NT2/D1 (cell line): Measurements from ENCODE around the gene VSTM2L.

Experiments
- SUZ12 ChIP-seq: IDR thresholded peaks from 2 replicates; pipeline ENCODE4 v1.6.1; 2011; ENCODE audit not compliant: insufficient read length, insufficient read depth; ENCODE audit errors: extremely low read depth
- YY1 ChIP-seq: IDR thresholded peaks from 2 replicates; pipeline ENCODE4 v1.6.1; 2011; ENCODE audit not compliant: insufficient read length, insufficient read depth
- ZNF274 ChIP-seq: IDR thresholded peaks from 2 replicates; pipeline ENCODE4 v1.6.1; 2011; ENCODE audit warnings: mild to moderate bottlenecking, low read depth, low read length

DNA sequence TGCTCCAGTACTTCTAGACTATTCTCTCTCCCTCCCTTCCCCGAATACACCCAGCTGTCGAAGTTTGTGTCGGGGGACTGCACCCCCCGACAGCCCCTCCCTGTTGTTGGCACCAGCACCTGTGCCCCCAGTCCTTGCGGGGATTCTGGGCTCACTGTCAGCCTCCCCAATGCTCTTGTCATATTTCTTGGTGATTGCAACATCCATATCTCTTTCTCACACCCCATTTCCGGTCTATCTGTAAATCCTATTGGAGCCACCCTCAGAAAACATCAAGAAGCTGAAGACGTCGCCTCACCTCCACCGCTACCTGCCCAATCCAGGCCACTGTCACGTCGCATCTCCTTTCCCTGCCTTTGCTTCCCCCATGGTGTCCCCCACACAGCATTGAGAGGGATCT is 32.6 kb upstream of the VSTM2L start:
- TF ChIP-seq ZNF274 (no peak), SUZ12 (no peak), YY1 (no peak)
